SK-N-SH (cell line): ENCODE measurements around the gene AHSG.

Experiments used
- CHD2 ChIP-seq: fragments of 150-350 bp; IDR thresholded peaks from 2 replicates; pipeline ENCODE4 v1.6.1; 2018; ENCODE audit warnings: low read length; ENCODE audit not compliant: partially characterized antibody
- EZH2phosphoT487 ChIP-seq: fragments of 200-600 bp; sonication (generic); IDR thresholded peaks from 2 replicates; pipeline ENCODE4 v1.6.1; 2017; ENCODE audit warnings: low read depth, mixed run types, mild to moderate bottlenecking, antibody characterized with exemption, moderate library complexity, borderline replicate concordance
- FOXM1 ChIP-seq: IDR thresholded peaks from 2 replicates; pipeline ENCODE4 v1.4.0; 2012; ENCODE audit warnings: low read depth, mild to moderate bottlenecking
- GABPA ChIP-seq: IDR thresholded peaks from 2 replicates; pipeline ENCODE4 v1.4.0; 2012; ENCODE audit warnings: low read depth, mild to moderate bottlenecking
- JUND ChIP-seq: IDR thresholded peaks from 2 replicates; pipeline ENCODE4 v1.4.0; 2012
- NRF1 ChIP-seq: IDR thresholded peaks from 2 replicates; pipeline ENCODE4 v1.6.1; 2012; ENCODE audit warnings: low read depth, mild to moderate bottlenecking, low read length
- POLR2AphosphoS5 ChIP-seq: IDR thresholded peaks from 2 replicates; pipeline ENCODE4 v1.6.1; 2012; ENCODE audit warnings: low read depth, low read length
- TAF1 ChIP-seq: IDR thresholded peaks from 2 replicates; pipeline ENCODE4 v1.6.1; 2012; ENCODE audit warnings: low read depth, mild to moderate bottlenecking, low read length, moderate library complexity, borderline replicate concordance
- YY1 ChIP-seq: IDR thresholded peaks from 2 replicates; pipeline ENCODE4 v1.4.0; 2012; ENCODE audit warnings: low read depth, mild to moderate bottlenecking
- TF ChIP-seq, protein P1 (sequence below): IDR thresholded peaks from 2 replicates; pipeline ENCODE4 v1.4.0; 2012; ENCODE audit warnings: low read depth, borderline replicate concordance
- TF ChIP-seq, protein P2 (sequence below): fragments of 200-600 bp; sonication (generic); IDR thresholded peaks from 2 replicates; pipeline ENCODE4 v1.6.1; 2017; ENCODE audit warnings: antibody characterized with exemption, mild to moderate bottlenecking, moderate library complexity
- TF ChIP-seq, protein P3 (sequence below): fragments of 150-350 bp; IDR thresholded peaks from 2 replicates; pipeline ENCODE4 v1.6.1; 2017; ENCODE audit warnings: antibody characterized with exemption, low read length, low read depth, borderline replicate concordance
- TF ChIP-seq, protein P4 (sequence below): IDR thresholded peaks from 2 replicates; pipeline ENCODE4 v1.6.1; 2012; ENCODE audit warnings: mild to moderate bottlenecking, low read depth, low read length, moderate library complexity
- TF ChIP-seq, protein P5 (sequence below): IDR thresholded peaks from 2 replicates; pipeline ENCODE4 v1.4.0; 2012; ENCODE audit warnings: low read depth

DNA sequence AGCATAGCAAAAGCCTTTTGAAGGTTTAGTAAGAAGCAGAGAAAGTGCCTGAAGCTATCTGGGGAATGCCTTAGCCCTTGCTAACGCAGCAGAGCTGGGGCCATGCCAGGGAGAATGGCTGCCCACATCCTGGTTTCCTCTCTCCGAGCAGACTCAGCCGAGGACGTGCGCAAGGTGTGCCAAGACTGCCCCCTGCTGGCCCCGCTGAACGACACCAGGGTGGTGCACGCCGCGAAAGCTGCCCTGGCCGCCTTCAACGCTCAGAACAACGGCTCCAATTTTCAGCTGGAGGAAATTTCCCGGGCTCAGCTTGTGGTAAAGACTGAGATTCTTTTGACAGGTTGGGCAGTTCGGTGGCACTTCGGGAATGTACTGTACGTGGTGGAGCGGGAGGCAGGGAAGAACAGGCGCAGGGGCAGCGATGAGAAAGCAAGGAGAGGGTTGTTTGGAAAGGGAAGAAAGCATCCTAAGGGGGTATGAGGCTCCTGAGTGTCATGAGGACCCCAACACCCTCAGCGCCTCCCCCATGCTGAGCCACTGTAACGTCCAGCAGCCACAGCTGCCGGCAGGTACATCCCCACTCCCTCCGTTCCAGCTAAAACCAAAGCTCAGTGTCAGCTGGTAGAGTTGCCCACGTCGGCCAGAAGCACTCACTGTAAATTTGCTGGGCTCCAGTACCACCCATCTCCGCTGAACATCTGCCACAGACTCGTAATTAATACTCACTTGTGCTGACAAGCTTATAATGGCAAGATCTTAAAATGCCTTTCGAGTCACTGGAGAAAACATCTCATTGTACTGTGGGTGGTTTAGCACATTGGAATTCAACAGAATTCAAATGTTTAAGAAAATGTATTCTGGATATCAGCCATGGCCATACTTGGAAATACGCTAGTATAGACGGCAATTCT, 4.4 kb downstream of the AHSG start:
- TF ChIP-seq POLR2AphosphoS5, result no peak
- TF ChIP-seq NRF1, result no peak
- no peak for TF ChIP-seq JUND
- no peak for TF ChIP-seq TAF1
- TF ChIP-seq, protein P1, sequence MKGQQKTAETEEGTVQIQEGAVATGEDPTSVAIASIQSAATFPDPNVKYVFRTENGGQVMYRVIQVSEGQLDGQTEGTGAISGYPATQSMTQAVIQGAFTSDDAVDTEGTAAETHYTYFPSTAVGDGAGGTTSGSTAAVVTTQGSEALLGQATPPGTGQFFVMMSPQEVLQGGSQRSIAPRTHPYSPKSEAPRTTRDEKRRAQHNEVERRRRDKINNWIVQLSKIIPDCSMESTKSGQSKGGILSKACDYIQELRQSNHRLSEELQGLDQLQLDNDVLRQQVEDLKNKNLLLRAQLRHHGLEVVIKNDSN, result no peak
- TF ChIP-seq, protein P2, sequence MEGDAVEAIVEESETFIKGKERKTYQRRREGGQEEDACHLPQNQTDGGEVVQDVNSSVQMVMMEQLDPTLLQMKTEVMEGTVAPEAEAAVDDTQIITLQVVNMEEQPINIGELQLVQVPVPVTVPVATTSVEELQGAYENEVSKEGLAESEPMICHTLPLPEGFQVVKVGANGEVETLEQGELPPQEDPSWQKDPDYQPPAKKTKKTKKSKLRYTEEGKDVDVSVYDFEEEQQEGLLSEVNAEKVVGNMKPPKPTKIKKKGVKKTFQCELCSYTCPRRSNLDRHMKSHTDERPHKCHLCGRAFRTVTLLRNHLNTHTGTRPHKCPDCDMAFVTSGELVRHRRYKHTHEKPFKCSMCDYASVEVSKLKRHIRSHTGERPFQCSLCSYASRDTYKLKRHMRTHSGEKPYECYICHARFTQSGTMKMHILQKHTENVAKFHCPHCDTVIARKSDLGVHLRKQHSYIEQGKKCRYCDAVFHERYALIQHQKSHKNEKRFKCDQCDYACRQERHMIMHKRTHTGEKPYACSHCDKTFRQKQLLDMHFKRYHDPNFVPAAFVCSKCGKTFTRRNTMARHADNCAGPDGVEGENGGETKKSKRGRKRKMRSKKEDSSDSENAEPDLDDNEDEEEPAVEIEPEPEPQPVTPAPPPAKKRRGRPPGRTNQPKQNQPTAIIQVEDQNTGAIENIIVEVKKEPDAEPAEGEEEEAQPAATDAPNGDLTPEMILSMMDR, result peak; percentile 85
- TF ChIP-seq, protein P3, sequence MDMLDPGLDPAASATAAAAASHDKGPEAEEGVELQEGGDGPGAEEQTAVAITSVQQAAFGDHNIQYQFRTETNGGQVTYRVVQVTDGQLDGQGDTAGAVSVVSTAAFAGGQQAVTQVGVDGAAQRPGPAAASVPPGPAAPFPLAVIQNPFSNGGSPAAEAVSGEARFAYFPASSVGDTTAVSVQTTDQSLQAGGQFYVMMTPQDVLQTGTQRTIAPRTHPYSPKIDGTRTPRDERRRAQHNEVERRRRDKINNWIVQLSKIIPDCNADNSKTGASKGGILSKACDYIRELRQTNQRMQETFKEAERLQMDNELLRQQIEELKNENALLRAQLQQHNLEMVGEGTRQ, result no peak
- TF ChIP-seq, protein P4, sequence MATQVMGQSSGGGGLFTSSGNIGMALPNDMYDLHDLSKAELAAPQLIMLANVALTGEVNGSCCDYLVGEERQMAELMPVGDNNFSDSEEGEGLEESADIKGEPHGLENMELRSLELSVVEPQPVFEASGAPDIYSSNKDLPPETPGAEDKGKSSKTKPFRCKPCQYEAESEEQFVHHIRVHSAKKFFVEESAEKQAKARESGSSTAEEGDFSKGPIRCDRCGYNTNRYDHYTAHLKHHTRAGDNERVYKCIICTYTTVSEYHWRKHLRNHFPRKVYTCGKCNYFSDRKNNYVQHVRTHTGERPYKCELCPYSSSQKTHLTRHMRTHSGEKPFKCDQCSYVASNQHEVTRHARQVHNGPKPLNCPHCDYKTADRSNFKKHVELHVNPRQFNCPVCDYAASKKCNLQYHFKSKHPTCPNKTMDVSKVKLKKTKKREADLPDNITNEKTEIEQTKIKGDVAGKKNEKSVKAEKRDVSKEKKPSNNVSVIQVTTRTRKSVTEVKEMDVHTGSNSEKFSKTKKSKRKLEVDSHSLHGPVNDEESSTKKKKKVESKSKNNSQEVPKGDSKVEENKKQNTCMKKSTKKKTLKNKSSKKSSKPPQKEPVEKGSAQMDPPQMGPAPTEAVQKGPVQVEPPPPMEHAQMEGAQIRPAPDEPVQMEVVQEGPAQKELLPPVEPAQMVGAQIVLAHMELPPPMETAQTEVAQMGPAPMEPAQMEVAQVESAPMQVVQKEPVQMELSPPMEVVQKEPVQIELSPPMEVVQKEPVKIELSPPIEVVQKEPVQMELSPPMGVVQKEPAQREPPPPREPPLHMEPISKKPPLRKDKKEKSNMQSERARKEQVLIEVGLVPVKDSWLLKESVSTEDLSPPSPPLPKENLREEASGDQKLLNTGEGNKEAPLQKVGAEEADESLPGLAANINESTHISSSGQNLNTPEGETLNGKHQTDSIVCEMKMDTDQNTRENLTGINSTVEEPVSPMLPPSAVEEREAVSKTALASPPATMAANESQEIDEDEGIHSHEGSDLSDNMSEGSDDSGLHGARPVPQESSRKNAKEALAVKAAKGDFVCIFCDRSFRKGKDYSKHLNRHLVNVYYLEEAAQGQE, result no peak
- TF ChIP-seq EZH2phosphoT487, result no peak
- TF ChIP-seq YY1, result peak; percentile 78; the same call in 1 of the 2 replicates
- no peak for TF ChIP-seq FOXM1
- TF ChIP-seq GABPA, result no peak
- TF ChIP-seq CHD2, result no peak
- TF ChIP-seq, protein P5, sequence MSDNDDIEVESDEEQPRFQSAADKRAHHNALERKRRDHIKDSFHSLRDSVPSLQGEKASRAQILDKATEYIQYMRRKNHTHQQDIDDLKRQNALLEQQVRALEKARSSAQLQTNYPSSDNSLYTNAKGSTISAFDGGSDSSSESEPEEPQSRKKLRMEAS, result 0 out of 2 replicates have a peak, but pooled peaks have one; percentile 26
